ENCODE data around the gene CIT.

DNA sequence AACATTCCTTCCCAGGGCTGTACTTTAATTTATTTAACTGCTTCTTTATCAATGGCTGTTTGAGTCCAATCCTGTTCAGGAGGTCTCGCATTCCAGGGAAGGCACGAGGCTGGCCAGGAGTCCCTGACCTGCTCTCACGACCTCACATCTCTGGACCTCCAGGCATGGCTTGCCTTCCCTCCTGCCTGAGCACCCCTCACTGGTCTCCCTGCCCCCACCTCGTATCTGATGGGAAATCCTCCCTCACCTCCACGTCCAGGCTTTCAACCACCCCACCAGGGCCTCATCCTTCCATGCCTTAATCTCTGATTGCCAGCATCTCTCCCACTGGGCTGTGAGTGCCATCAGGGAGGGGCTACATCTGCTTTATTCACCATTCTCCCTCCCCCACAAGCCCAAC, 180.2 kb downstream of the CIT start:
- TF ChIP-seq, protein P1, sequence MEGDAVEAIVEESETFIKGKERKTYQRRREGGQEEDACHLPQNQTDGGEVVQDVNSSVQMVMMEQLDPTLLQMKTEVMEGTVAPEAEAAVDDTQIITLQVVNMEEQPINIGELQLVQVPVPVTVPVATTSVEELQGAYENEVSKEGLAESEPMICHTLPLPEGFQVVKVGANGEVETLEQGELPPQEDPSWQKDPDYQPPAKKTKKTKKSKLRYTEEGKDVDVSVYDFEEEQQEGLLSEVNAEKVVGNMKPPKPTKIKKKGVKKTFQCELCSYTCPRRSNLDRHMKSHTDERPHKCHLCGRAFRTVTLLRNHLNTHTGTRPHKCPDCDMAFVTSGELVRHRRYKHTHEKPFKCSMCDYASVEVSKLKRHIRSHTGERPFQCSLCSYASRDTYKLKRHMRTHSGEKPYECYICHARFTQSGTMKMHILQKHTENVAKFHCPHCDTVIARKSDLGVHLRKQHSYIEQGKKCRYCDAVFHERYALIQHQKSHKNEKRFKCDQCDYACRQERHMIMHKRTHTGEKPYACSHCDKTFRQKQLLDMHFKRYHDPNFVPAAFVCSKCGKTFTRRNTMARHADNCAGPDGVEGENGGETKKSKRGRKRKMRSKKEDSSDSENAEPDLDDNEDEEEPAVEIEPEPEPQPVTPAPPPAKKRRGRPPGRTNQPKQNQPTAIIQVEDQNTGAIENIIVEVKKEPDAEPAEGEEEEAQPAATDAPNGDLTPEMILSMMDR (IDR thresholded peaks at IDR 0.05): no peak
- TF ChIP-seq ZFX (IDR thresholded peaks at IDR 0.05; ENCODE audit: borderline replicate concordance): no peak

All from 22Rv1 (cell line).